Ascending aorta (tissue), 2 donors: ENCODE results near the gene CSHL1. TPM values are rescaled to one million over a fixed set of nuclear protein-coding genes. Genes with fewer than 3 reads are reported as not detected.
A peak's percentile ranks its signal among the peaks of the same experiment; 100 is the strongest.

Experiments
- DNase-seq, 2 donors: peaks; one replicate each; pipeline ENCODE4 v3.0.0-alpha.2; 2019; ENCODE audit warnings: low spot score in 2 of 2
- H3K27ac ChIP-seq, 2 donors: fragments of 200-600 bp; sonication (generic); one replicate each; pipeline ENCODE4 v1.5.1; 2016 to 2017; ENCODE audit warnings: mild to moderate bottlenecking in 1 of 2
- H3K27me3 ChIP-seq: fragments of 200-600 bp; sonication (generic); one replicate; pipeline ENCODE4 v1.5.1; 2017
- H3K36me3 ChIP-seq, 2 donors: fragments of 200-600 bp; sonication (generic); one replicate each; pipeline ENCODE4 v1.5.1; 2016
- H3K4me1 ChIP-seq, 2 donors: fragments of 200-600 bp; sonication (generic); one replicate each; pipeline ENCODE4 v1.5.1; 2016 to 2017; ENCODE audit warnings: mild to moderate bottlenecking in 1 of 2
- H3K4me3 ChIP-seq, 2 donors: fragments of 200-600 bp; sonication (generic); one replicate each; pipeline ENCODE4 v1.5.1; 2016 to 2017; ENCODE audit warnings: mild to moderate bottlenecking in 1 of 2
- H3K9me3 ChIP-seq, 2 donors: fragments of 200-600 bp; sonication (generic); one replicate each; pipeline ENCODE4 v1.5.1; 2016
- intact Hi-C: fragments of 100-400 bp; cut with DNase I; formaldehyde crosslinking; loops from one replicate; pipeline ENCODE4 v1.15.1; 2023
- total RNA-seq: library from RNA; depleted of rRNA; stranded (reverse); fragments of >200 nt; gene quantifications from one replicate; pipeline ENCODE4 v1.1.0, GENCODE V29; 2016
- TF ChIP-seq, protein P1 (sequence below), 3 experiments: fragments of 200-600 bp in 2 of 3; fragments of 450-650 bp in 1 of 3; sonication (generic) in 2 of 3; IDR thresholded peaks; one replicate each; pipeline ENCODE4 v1.5.1; 2016 to 2019; ENCODE audit warnings: antibody characterized with exemption in 3 of 3, mild to moderate bottlenecking in 1 of 3, moderate library complexity in 1 of 3

The CSHL1 gene
- total RNA-seq, 1 donor from 2014 or later, result not detected

DNA sequence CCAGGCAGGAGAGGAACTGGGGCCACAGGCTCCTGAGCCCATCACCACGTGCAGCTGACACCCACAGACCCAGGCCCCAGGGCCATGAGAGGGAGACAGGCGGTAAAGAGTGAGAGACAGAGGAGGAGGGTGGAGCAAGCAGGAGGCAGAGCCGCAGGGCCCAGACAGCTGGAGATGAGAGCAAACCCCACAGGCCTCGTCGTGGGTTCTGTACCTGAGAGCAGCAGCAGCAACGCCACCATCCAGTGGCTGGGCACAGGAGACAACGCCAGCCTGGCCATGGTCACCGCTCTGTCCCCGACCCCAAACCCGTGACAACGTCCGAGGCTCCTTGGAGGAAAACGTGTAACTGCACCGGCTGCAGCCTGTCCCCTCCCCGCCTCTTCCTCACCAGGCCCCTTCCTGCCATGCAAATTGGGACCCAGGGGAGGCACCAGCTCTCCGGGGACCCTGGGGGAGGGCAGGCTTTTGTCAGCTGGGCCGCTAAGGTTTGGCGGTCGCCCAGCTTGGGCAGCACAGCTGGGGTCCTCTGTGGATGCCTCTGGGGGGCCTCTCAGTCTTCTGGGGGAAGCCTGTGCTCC, 21.0 kb upstream of the CSHL1 start, which contains the start of gene CD79B:
CD79B (minus strand) TSS at position 351 of the 581 bp plus-strand sequence; CDS start at position 281, 70 bp downstream.
- Histone ChIP-seq H3K4me1 (no peaks in the 10 kb centered on the region), H3K27ac (peak within 1 kb of the TSS in 1 of 2 donors; percentile 33), H3K27me3 (no peaks in the 10 kb centered on the region), H3K9me3 (no peaks in the 10 kb centered on the region), H3K36me3 (no peaks in the 10 kb centered on the region), H3K4me3 (no peak within 1 kb of the TSS)
- intact Hi-C loops, result no loop called here
- TF ChIP-seq, protein P1, sequence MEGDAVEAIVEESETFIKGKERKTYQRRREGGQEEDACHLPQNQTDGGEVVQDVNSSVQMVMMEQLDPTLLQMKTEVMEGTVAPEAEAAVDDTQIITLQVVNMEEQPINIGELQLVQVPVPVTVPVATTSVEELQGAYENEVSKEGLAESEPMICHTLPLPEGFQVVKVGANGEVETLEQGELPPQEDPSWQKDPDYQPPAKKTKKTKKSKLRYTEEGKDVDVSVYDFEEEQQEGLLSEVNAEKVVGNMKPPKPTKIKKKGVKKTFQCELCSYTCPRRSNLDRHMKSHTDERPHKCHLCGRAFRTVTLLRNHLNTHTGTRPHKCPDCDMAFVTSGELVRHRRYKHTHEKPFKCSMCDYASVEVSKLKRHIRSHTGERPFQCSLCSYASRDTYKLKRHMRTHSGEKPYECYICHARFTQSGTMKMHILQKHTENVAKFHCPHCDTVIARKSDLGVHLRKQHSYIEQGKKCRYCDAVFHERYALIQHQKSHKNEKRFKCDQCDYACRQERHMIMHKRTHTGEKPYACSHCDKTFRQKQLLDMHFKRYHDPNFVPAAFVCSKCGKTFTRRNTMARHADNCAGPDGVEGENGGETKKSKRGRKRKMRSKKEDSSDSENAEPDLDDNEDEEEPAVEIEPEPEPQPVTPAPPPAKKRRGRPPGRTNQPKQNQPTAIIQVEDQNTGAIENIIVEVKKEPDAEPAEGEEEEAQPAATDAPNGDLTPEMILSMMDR (IDR thresholded peaks at IDR 0.05), result no peak
- DNase-seq, result no peak

DNA sequence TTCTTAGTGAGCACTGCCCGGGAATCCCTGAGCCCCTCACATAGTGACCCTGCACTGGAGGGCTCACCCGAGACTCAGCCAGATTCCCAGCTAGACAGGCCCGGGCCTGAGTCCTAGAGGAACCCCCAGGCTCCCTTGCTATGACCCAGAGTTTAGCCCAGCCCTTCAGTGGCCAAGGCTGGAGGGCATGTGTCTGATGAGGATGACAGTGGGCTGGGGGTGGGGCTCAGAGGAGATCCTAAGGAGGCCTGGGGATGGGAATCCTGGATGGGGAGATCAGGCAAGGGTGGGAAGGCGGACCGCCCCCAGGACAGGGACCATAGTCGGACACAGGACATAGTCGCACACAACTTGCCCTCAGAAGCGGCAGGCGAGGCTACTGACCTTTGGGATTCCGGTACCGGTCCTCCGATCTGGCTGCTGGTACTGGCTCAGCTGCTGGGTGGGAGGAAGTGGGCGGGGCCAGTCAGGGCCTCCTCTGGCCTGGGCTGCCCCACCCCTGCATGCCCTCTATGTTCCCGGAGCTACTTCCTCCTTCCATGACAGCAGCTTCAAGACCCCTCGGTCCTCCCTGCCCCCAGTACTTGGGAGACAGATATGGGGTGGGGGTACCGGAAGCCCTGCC, 20.0 kb upstream of the CSHL1 start:
- Histone ChIP-seq H3K27me3 (no peaks in the 10 kb centered on the region), H3K27ac (peak overlapping the region in 1 of 2 donors; percentile 33)
- DNase-seq, result peak; percentile 32 to 79

DNA sequence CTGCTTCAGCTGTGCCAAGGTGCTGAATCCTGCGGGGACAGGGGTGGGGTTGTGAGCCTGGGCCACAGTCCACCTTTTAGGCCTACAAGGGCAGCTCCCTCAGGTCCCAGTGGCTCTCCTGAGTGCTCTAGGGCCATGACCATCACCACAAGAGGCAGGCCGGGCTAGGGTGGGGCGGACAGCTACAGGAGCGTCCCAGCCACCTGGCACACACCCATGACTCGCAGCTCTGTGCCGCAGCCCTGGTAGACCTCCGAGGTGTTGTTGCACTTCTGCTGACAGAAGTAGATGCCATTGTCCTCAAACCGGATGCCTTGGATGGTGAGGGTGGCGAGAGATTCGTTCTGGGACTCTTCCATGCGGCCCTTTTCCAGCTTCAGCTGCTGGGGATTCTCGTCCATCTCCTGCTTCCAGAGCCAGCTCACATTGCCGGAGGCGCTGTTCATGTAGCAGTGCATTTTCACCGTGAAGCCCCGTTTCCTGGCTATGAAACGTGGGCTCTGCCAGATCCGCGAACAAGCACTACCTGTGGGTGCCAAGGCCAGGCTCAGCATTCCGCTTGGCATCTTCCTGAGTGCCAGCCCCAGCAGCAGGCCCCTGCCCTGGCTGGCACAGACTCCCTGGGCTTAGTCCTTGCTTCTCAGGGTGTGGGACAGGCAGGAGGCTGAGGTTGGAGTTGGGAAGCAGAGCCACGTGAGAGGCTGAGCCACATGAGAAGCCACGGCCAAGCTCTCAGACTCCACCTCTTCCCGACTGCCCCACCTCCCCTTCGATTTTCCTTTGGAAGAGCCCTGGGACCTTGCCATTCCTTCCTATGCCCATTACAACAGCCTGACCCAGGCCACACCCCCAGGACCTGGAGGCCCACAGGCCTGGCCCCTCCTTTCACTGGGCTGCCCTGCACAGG, 19.1 kb upstream of the CSHL1 start:
- Histone ChIP-seq H3K36me3 (no peaks in the 10 kb centered on the region), H3K27ac (peak overlapping the region in 1 of 2 donors; percentile 4), H3K4me3 (no peak overlapping the region), H3K4me1 (no peaks in the 10 kb centered on the region), H3K9me3 (no peaks in the 10 kb centered on the region), H3K27me3 (no peaks in the 10 kb centered on the region)
- intact Hi-C loops, result no loop called here
- TF ChIP-seq, protein P1 (IDR thresholded peaks at IDR 0.05), result no peak
- no peak for DNase-seq

More for the DNA sequence above, 20.0 kb upstream of the CSHL1 start:
- Histone ChIP-seq H3K4me1 (no peaks in the 10 kb centered on the region), H3K9me3 (no peaks in the 10 kb centered on the region), H3K4me3 (no peak overlapping the region), H3K36me3 (no peaks in the 10 kb centered on the region)
- TF ChIP-seq, protein P1 (IDR thresholded peaks at IDR 0.05), result no peak
- intact Hi-C loops, result no loop called here

DNA sequence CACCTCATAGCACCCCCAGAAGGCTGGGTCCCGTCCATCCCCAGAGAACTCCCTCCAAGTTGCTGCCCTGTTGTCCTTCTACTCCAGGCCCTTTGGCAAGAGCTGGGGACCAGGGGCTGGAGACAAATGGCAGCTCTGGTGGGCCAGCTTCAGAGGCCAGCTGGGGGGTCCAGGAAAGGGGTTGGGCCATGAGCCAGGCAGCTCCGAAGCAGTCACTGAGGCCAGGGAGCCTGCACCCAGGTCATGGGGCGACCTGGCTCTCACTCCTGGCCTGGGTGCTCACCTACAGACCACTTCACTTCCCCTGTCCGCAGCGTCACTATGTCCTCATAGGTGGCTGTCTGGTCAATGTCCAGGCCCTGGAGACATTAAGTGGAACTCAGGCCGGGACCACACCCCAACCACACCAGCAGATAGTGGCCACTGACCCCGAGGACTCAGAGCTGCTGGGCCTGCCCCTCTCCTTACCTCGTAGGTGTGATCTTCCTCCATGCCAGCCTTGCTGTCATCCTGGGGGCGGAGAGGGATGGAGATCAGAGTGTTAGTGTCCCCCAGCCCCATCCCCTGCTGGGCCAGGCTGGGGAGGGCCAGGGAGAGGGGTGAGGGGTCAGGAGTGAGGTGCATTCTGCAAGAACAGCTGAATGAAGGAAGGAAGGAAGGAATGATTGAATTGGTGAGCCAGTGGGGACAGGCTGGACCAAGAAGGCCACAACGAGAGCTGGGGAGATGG, 18.1 kb upstream of the CSHL1 start:
- Histone ChIP-seq H3K27me3 (no peaks in the 10 kb centered on the region), H3K9me3 (no peaks in the 10 kb centered on the region), H3K4me3 (no peak overlapping the region), H3K4me1 (no peaks in the 10 kb centered on the region), H3K27ac (no peak overlapping the region), H3K36me3 (no peaks in the 10 kb centered on the region)
- TF ChIP-seq, protein P1 (IDR thresholded peaks at IDR 0.05), result no peak
- intact Hi-C loops, result no loop called here
- no peak for DNase-seq

DNA sequence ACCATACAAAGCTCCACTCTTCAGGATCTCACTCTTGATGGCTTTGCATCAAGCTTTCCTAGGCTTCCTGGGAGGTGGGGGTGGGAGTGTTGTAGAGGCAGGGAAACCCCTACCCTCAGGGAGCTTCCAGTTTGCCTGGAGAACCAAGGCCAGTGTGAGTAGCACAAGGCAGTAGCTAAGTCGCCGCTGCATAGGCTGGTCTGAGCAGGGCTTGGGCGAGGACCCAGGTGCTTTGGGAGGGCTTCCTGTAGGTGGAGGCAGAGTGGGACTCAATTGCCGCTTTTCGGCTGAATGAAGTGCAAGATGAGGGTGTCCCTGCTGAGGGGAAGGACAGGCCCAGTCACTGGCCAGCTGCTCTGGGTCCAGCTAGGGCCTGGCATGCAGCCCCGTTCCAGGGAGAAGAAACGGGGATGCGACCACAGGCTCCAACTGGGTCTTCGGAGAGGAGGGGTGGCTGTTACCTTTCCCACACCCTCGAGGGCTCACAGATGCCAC, 17.2 kb upstream of the CSHL1 start:
- Histone ChIP-seq H3K27me3 (no peaks in the 10 kb centered on the region), H3K36me3 (no peaks in the 10 kb centered on the region), H3K9me3 (no peaks in the 10 kb centered on the region), H3K27ac (no peak overlapping the region), H3K4me1 (no peaks in the 10 kb centered on the region), H3K4me3 (no peak overlapping the region)
- no peak for DNase-seq
- intact Hi-C loops, result no loop called here
- TF ChIP-seq, protein P1 (IDR thresholded peaks at IDR 0.05), result no peak
